Suppressor macrophage treated with lipopolysaccharide for 4 hours (primary cell): ENCODE measurements around the gene SPDYE3.
"Not testable (repeated sequence)": the region's sequence is repeated elsewhere in the genome, so short reads cannot be mapped to it uniquely, and the experiment has no call there.

Experiments
- DNase-seq: peaks from one replicate; pipeline ENCODE4 v3.0.0-alpha.2; 2020

Gene SPDYE3

GRCh38 chr7:100352984-100353684 is 45.6 kb downstream of the SPDYE3 start:
- DNase-seq: no peak

GRCh38 chr7:100353685-100354330 is 46.3 kb downstream of the SPDYE3 start:
- DNase-seq: no peak

- DNase-seq: no peak
Observed at GRCh38 chr7:100356416-100357068, 49.0 kb downstream of the SPDYE3 start.

GRCh38 chr7:100357131-100357561 is 49.6 kb downstream of the SPDYE3 start:
- DNase-seq: no peak

GRCh38 chr7:100358027-100358856 is 50.7 kb downstream of the SPDYE3 start, which contains the start of gene PILRB:
Gene PILRB, plus strand, starts transcription at chr7:100358117. Its CDS starts 186 bp downstream, at chr7:100358303.
- no peak for DNase-seq

- DNase-seq: no peak
Observed at GRCh38 chr7:100358857-100359212, 51.3 kb downstream of the SPDYE3 start.

GRCh38 chr7:100360135-100360854 is 52.8 kb downstream of the SPDYE3 start:
- DNase-seq: peak; percentile 44

- DNase-seq: no peak
Observed at GRCh38 chr7:100363098-100363497, 55.6 kb downstream of the SPDYE3 start.

GRCh38 chr7:100363797-100364196 is 56.3 kb downstream of the SPDYE3 start:
- not testable (repeated sequence) for DNase-seq

- DNase-seq: no peak
Observed at GRCh38 chr7:100364480-100364879, 57.0 kb downstream of the SPDYE3 start.

GRCh38 chr7:100365998-100366367 is 58.5 kb downstream of the SPDYE3 start:
- DNase-seq: not testable (repeated sequence)

GRCh38 chr7:100366411-100367250 is 59.1 kb downstream of the SPDYE3 start:
- no peak for DNase-seq

- DNase-seq: no peak
Observed at GRCh38 chr7:100367251-100367620, 59.7 kb downstream of the SPDYE3 start.

GRCh38 chr7:100367676-100368613 is 60.4 kb downstream of the SPDYE3 start:
- DNase-seq: no peak

- peak; percentile 96 for DNase-seq
Observed at GRCh38 chr7:100369105-100369504, 61.6 kb downstream of the SPDYE3 start.

- DNase-seq: no peak
Observed at GRCh38 chr7:100370303-100370702, 62.8 kb downstream of the SPDYE3 start.

GRCh38 chr7:100370746-100371145 is 63.2 kb downstream of the SPDYE3 start:
- DNase-seq: no peak

- no peak for DNase-seq
Observed at GRCh38 chr7:100371561-100372171, 64.2 kb downstream of the SPDYE3 start.
